H1 (cell line): Measurements from ENCODE around the gene PLEK. TPM values are rescaled to one million over a fixed set of nuclear protein-coding genes. Genes with fewer than 3 reads are reported as not detected.

Source experiments
- CEBPB ChIP-seq: IDR thresholded peaks from 2 replicates; pipeline ENCODE4 v1.6.1; 2012; ENCODE audit warnings: low read depth, low read length
- E2F6 ChIP-seq: IDR thresholded peaks from 2 replicates; pipeline ENCODE4 v1.6.1; 2012; ENCODE audit warnings: inconsistent platforms
- RAD21 ChIP-seq, 2 experiments: IDR thresholded peaks in 1 of 2; conservative IDR thresholded peaks in 1 of 2; 2 replicates each; pipeline ENCODE4 v1.6.1; 2011; ENCODE audit warnings: low read depth in 2 of 2, low read length in 2 of 2, improper control_type of control experiment in 1 of 2, inconsistent platforms in 1 of 2, mild to moderate bottlenecking in 1 of 2, moderate library complexity in 1 of 2
- SIN3A ChIP-seq, 2 experiments: IDR thresholded peaks in 1 of 2; conservative IDR thresholded peaks in 1 of 2; 2 replicates each; pipeline ENCODE4 v1.6.1; 2011 to 2012; ENCODE audit warnings: low read length in 2 of 2, improper control_type of control experiment in 1 of 2, low read depth in 1 of 2, mild to moderate bottlenecking in 1 of 2
- TBP ChIP-seq: IDR thresholded peaks from 2 replicates; pipeline ENCODE4 v1.6.1; 2011; ENCODE audit warnings: low read depth, low read length, improper control_type of control experiment
- polyA plus RNA-seq, 7 experiments: library from polyadenylated mRNA; depleted of rRNA in 3 of 7; stranded (reverse) in 5 of 7; unstranded in 2 of 7; fragments of >200 nt in 5 of 7; fragments of 200-250 nt in 2 of 7; gene quantifications; 1 replicate in 5 of 7; 2 replicates in 1 of 7; 4 replicates in 1 of 7; pipeline versions ENCODE4 v1.2.1 to v1.2.3, GENCODE V29; 2011 to 2013; ENCODE audit warnings: missing spikeins in 2 of 7, mixed read lengths in 2 of 7
- total RNA-seq: library from RNA; stranded (reverse); fragmentation: NEBNext Ultra II Directional; extraction: Animal tissue kit (Norgen Biotek cat#: 25700); gene quantifications from 2 replicates; pipeline ENCODE4 v1.2.1, GENCODE V29; 2021
- TF ChIP-seq, protein P1 (sequence below): IDR thresholded peaks from 2 replicates; pipeline ENCODE4 v1.6.1; 2011; ENCODE audit warnings: low read length, improper control_type of control experiment

PLEK gene
- total and polyA plus RNA-seq, 2 of the 8 experiments (the other 6 are each of a cell fraction or from before 2014, with no cell fraction given) = not detected

GRCh38 chr2:68413466-68413865 lies 48.4 kb downstream of the PLEK start (continued):
- TF ChIP-seq SIN3A (conservative IDR thresholded peaks at IDR 0.05 in 1 of 2, IDR thresholded peaks at IDR 0.05 in 1 of 2; ENCODE audit: low read depth in 1 of 2, low read length in 2 of 2) (no peak), E2F6 (no peak), RAD21 (IDR thresholded peaks at IDR 0.05 in 1 of 2, conservative IDR thresholded peaks at IDR 0.05 in 1 of 2; ENCODE audit: low read depth in 2 of 2, low read length in 2 of 2) (no peak), TBP (no peak), CEBPB (no peak)
- TF ChIP-seq, protein P1, sequence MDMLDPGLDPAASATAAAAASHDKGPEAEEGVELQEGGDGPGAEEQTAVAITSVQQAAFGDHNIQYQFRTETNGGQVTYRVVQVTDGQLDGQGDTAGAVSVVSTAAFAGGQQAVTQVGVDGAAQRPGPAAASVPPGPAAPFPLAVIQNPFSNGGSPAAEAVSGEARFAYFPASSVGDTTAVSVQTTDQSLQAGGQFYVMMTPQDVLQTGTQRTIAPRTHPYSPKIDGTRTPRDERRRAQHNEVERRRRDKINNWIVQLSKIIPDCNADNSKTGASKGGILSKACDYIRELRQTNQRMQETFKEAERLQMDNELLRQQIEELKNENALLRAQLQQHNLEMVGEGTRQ = no peak
- TF ChIP-seq, all 59 proteins: peak for 0
